C4-2B (cell line): ENCODE measurements around the gene SOX8.

ENCODE experiments used
- H3K27ac ChIP-seq: fragments of 450-650 bp; 2 replicates; pipeline ENCODE4 v1.5.1; 2017
- ZFX ChIP-seq: fragments of 450-650 bp; IDR thresholded peaks from 2 replicates; pipeline ENCODE4 v1.6.1; 2017
- TF ChIP-seq, protein P1 (sequence below): fragments of 450-650 bp; conservative IDR thresholded peaks from 2 replicates; pipeline ENCODE4 v1.5.1; 2017; ENCODE audit warnings: mild to moderate bottlenecking

The SOX8 gene

DNA sequence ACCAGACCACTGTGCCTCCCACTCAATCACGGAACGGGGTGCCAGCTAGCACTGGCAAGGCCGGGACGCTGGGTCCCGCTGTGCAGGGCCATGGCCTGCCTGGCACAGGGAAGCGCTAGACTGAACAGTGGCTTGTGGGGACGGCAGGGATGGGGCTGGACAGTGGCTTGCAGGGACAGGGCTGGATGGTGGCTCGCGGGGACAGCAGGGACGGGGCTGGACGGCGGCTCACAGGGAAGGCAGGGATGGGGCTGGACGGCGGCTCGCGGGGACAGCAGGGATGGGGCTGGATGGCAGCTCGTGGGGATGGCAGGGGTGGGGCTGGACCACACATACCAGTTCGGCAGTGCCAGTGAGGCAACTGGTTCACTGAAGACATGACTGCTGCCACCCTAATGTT, 43.4 kb upstream of the SOX8 start:
- no peak for TF ChIP-seq ZFX
- TF ChIP-seq, protein P1, sequence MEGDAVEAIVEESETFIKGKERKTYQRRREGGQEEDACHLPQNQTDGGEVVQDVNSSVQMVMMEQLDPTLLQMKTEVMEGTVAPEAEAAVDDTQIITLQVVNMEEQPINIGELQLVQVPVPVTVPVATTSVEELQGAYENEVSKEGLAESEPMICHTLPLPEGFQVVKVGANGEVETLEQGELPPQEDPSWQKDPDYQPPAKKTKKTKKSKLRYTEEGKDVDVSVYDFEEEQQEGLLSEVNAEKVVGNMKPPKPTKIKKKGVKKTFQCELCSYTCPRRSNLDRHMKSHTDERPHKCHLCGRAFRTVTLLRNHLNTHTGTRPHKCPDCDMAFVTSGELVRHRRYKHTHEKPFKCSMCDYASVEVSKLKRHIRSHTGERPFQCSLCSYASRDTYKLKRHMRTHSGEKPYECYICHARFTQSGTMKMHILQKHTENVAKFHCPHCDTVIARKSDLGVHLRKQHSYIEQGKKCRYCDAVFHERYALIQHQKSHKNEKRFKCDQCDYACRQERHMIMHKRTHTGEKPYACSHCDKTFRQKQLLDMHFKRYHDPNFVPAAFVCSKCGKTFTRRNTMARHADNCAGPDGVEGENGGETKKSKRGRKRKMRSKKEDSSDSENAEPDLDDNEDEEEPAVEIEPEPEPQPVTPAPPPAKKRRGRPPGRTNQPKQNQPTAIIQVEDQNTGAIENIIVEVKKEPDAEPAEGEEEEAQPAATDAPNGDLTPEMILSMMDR: no peak
- H3K27ac ChIP-seq: no peak overlapping the region

DNA sequence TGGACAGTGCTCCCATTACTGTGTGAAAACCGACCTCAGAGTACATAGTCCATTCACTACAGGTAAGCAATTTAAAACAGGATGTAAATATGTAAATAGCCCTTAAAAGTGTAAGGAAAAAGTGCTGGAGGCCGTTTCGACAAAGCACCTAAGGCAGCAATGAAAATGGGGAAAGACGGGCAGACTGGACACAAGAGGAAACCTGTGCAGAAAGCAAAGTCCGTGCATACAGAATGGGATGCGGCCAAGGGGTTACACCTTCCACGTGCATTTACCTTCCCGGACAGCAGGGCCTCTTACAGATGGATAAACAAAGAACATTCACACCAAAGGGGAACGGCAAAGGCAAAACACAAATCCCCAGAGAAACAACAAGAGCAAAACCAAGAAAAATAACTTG, 42.8 kb upstream of the SOX8 start:
- TF ChIP-seq, protein P1: no peak
- no peak for TF ChIP-seq ZFX
- H3K27ac ChIP-seq: no peak overlapping the region

DNA sequence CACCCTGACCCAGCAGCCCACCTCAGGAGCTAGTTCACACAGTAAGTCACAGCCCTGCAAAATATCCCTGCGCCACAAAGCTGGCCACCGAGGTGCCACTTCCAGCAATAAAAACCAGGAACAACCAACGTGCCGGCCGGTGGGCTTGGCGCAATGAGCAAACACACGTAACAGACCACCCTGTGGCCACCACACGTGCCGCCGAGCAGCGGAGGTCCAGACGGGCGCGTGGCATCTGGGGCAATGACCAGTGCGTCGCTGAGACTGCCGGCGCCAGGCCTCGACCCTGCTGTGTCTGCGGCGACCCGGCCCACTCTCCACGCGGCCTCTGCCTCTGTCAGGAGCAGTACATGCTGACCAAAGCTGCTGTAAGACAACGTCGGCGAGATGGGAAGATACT, 42.3 kb upstream of the SOX8 start:
- TF ChIP-seq, protein P1: no peak
- TF ChIP-seq ZFX: no peak
- H3K27ac ChIP-seq: no peak overlapping the region

DNA sequence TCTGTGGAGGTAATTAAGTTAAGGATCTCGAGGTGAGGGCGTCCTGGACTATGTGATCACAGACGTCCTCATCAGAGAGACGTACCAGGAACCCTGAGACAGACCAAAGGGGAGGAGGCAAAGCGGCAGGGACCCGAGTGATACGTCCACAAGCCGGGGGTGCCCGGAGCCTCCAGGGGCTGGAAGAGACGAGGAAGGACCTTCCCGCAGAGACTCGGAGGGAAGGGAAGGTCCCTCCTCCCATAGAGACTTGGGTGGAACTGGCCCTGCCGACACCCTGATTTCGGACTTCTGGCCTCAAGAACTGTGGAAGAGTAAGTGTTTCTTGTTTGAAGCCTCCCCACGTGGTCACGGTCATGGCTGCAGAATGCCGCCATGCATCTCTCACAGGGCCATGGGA, 41.6 kb upstream of the SOX8 start:
- TF ChIP-seq, protein P1: no peak
- no peak for TF ChIP-seq ZFX
- H3K27ac ChIP-seq: no peak overlapping the region

DNA sequence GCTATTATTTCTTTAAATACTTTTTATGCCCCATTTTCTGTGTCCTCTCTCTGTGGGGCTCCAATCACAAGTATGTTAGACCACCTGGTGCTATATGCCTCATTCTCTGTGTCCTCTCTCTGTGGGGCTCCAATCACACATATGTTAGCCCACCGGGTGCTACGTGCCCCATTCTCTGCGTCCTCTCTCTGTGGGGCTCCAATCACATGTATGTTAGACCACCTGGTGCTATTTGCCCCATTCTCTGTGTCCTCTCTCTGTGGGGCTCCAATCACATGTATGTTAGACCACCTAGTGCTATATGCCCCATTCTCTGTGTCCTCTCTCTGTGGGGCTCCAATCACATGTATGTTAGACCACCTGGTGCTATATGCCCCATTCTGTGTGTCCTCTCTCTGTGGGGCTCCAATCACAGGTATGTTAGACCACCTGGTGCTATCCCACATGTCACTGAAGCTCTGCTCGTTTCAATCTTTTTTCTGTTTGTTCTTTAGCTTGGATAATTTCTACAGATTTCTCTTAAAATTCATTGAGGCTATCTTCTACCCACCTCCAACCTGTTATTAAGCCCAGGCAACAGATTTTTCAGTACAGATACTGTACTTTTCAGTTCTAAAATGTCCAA, 39.0 kb upstream of the SOX8 start:
- TF ChIP-seq, protein P1: no peak
- no peak for TF ChIP-seq ZFX
- H3K27ac ChIP-seq: no peak overlapping the region

DNA sequence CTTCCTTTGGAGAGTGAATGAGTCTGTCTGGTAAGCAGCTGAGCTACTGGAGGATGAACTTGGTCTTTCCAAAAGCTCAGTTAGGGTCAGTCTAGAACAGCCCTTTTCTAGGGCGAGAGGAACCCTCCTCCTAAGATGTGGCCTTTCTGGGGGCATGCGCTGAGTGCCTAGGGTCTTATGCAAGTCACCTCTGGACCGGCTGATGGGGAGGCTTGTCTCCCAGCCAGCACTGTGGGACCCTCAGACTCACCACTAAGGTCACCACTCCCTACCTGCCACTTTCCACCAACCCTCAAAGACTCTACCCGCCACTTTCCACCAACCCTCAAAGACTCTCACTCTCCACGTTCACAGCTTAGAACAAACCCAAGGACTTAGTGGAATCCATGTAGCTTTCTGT, 37.6 kb upstream of the SOX8 start:
- H3K27ac ChIP-seq: no peak overlapping the region
- TF ChIP-seq, protein P1: no peak
- no peak for TF ChIP-seq ZFX

DNA sequence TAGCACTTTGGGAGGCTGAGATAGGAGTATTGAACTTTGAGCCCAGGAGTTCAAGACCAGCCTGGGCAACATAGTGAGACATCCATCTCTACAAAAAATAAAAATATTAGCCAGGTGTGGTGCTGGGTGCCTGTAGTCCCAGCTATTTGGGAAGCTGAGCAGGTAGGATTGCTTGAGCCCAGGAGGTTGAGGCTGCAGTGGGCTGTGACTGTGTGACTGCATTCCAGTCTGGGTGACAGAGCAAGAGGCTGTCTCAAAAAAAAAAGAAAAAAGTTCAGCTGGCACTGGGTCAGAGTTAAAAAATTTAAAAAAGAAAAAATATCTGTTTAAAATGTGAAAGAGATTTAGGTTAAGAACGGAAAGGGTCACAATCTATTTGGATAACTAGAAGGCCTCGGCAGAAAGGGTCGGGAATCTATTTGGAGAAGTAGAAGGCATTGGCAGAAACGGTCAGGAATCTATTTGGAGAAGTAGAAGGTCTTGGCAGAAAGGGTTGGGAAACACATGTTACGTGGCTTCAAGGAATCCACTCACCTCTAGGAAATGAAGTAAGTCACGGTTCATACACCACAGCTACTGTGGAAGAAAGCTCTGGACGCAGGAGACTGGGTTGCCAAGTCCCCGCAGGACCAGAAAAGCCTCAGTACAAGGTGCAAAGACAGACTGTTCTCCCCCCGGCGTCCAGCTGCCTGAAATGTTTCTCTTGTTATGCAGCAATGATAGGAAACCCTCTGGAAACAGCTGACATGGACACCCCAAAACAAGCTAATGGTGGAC, 36.1 kb upstream of the SOX8 start:
- TF ChIP-seq ZFX: no peak
- TF ChIP-seq, protein P1: no peak
- H3K27ac ChIP-seq: no peak overlapping the region
